HFF-Myc (cell line): ENCODE results near the gene SIGMAR1.

ENCODE experiments used
- DNase-seq: peaks from one replicate; pipeline ENCODE4 v3.0.0-alpha.2; 2011; ENCODE audit warnings: low read depth; ENCODE audit errors: extremely low read depth
- H3K4me3 ChIP-seq: replicated peaks from 2 replicates; pipeline ENCODE4 v1.5.1; 2011; ENCODE audit warnings: low read depth, mild to moderate bottlenecking, control low read depth, low read length
- TF ChIP-seq, protein P1 (sequence below): IDR thresholded peaks from 2 replicates; pipeline ENCODE4 v1.5.1; 2012; ENCODE audit warnings: mild to moderate bottlenecking, low read depth, low read length, control low read depth; ENCODE audit errors: missing control alignments

Gene SIGMAR1

DNA sequence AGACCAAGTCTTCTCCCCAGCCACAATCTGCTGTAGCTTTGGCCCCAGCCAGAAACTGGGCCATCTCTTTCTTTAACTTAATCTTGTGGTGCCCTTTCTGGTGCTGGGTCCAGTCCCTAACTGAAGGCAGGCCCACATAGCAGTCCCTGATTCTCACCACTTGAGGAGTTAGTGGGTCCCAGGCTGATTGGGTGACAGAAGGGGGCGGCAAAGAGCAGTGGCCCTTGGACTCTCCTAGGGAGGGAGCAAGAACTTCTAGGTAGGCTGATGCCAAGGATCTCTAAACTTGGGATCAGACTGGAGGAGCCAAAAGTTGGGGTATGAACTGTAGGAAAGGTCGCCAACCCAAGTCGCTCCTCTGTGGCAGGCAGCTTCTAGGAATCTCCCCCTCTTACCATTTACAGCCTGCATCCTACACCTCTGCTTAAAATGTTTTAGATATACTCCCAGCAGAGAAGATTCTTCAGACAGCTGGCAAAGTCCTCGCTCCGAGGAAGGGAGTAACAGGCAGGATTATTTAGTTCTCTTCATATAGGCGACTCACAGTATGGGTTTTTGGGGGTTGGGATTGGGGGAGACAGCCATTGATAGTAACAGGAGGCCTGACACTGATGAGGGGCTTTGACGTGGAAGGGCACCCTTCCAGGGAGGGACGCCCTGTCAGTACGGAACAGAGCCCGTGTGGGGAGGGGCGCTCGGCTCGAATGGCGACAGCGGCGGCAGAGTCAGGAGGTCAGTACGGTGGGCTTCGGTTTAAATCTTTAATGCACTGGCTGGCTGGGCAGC, 26.9 kb upstream of the SIGMAR1 start:
- TF ChIP-seq, protein P1, sequence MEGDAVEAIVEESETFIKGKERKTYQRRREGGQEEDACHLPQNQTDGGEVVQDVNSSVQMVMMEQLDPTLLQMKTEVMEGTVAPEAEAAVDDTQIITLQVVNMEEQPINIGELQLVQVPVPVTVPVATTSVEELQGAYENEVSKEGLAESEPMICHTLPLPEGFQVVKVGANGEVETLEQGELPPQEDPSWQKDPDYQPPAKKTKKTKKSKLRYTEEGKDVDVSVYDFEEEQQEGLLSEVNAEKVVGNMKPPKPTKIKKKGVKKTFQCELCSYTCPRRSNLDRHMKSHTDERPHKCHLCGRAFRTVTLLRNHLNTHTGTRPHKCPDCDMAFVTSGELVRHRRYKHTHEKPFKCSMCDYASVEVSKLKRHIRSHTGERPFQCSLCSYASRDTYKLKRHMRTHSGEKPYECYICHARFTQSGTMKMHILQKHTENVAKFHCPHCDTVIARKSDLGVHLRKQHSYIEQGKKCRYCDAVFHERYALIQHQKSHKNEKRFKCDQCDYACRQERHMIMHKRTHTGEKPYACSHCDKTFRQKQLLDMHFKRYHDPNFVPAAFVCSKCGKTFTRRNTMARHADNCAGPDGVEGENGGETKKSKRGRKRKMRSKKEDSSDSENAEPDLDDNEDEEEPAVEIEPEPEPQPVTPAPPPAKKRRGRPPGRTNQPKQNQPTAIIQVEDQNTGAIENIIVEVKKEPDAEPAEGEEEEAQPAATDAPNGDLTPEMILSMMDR, result peak; percentile 98
- peak overlapping the region; percentile 78 for H3K4me3 ChIP-seq
- peak; percentile 54 for DNase-seq

DNA sequence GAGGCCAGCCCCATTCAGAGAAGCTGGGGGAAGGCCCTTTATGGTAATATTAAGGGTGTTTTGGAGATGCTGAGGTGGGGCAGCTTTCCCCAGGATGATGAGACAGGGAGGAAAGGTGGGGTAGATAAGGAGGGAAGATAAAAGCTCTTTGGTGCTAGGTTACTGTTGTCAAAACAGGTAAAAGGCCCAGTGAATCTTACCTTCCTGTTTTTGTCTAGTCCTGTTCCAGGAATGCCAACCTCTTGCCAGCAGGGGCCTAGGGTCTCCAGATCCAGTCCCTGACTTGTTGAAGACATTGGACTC, 25.7 kb upstream of the SIGMAR1 start:
- TF ChIP-seq, protein P1, result no peak
- no peak for DNase-seq
- H3K4me3 ChIP-seq, result no peak overlapping the region

DNA sequence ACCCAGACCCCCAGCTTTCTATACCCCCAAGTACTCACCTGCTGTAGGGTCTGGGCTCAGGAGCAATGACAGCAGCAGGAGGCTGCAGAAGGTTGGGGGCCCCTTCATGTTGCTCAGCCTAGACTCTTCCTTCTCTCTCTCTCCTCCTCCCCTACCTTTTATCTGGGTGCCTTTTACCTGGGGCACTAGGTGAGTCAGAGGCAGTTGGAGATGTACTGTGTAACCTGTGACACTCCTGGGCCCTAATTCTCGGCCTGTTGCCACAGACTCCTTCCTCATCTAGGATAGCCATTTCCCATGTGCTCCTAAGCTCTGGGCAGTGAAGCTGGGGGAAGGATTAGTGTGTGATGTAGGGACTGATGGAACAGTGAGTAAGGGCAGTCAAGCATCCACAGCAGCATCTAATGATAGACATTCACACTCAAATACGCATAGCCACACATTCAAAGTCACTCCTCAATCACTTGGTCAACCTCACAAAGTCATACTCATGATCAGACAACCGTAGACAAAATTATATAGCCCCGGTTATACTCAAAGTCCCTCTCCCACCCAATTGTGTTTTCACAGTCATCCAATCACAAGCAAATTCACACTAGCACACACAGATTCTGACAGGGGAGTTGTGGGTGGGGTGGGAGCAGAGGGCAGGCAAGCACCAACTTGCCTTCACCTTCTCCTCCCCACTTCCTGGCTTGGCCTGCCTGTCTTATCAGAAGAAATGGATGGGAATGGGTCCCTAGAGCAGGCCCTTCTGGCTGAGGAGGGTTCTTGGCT, 25.1 kb upstream of the SIGMAR1 start, which contains the start of gene CCL27:
TSS of gene CCL27 (minus strand) at position 132 of the 777 bp plus-strand sequence. CDS start at position 108, 24 bp downstream.
- no peak for DNase-seq
- TF ChIP-seq, protein P1, result no peak

DNA sequence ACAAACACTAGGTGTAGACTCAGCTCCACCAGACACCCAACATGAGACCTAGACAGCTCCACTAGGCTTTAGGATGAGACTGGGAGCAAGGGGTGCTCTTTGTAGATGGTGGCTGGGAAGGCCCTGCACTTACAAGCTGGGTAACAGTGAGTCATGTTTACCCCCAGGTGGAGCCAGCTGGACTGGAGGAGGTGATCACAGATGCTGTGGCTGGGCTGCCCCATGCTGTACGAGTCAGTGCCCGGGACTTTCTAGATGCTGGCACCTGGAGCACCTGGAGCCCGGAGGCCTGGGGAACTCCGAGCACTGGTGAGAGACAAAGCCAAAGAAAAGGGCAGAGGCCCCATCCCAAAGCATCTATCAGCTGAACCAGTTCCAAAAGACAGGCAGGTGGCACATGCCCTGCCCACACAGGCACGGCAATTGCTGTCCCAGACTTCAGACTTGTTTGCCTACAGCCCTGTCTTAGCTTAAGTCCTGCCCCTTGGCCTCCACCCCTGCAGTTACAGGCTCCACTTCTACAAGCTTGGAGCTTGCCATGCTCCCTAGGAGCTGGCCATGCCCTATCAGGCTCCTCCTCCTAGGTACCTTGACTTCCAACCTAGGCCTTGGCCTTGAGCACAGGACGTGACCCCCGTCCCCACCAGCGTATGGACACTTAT, 22.1 kb upstream of the SIGMAR1 start:
- H3K4me3 ChIP-seq, result no peak overlapping the region
- TF ChIP-seq, protein P1, result no peak
- no peak for DNase-seq

More for the DNA sequence above, 25.1 kb upstream of the SIGMAR1 start, which contains the start of gene CCL27:
- H3K4me3 ChIP-seq, result no peak within 1 kb of the TSS

DNA sequence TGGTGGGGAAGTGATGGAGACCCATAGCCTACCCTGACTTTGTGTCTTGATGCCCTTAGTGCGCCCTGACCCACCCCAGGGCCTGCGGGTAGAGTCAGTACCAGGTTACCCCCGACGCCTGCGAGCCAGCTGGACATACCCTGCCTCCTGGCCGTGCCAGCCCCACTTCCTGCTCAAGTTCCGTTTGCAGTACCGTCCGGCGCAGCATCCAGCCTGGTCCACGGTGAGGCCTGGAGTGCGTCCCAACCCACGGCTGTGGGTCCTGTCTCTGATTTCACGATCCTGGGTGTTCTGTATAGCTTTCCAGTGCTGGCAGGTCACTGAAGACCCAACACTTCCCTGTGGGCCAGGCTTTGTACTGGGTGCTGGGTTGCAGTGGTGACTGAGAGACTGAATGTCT, 20.9 kb upstream of the SIGMAR1 start:
- DNase-seq, result no peak
- H3K4me3 ChIP-seq, result no peak overlapping the region
- TF ChIP-seq, protein P1, result no peak

DNA sequence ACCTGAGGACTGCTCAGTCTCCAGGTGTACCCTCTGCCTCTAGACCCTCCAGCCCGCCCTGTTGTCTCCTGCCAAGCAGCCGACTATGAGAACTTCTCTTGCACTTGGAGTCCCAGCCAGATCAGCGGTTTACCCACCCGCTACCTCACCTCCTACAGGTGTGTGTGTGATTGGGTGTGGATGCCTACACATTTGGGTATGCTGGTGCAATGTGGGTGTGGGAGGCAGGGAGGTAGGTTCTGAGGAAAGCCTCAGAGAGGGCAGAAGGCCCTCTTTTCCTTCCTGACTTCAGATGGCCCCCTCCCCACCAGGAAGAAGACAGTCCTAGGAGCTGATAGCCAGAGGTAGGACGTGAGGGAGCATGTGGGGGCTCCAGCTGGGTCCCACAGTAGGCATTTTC, 19.4 kb upstream of the SIGMAR1 start:
- TF ChIP-seq, protein P1, result no peak
- H3K4me3 ChIP-seq, result no peak overlapping the region
- no peak for DNase-seq
